Liver (tissue), 3 donors: ENCODE results near the gene HTR3E.
"Not testable (repeated sequence)": the region's sequence is repeated elsewhere in the genome, so short reads cannot be mapped to it uniquely, and the experiment has no call there.

Experiments
- CTCF ChIP-seq: fragments of 150-350 bp; IDR thresholded peaks from 2 replicates; pipeline ENCODE4 v1.5.1; 2017; ENCODE audit warnings: improper control_type of control experiment, low read depth, low read length; ENCODE audit not compliant: missing input control
- EGR1 ChIP-seq, 2 donors: IDR thresholded peaks; 2 replicates each; pipeline ENCODE4 v1.6.1; 2016 to 2018; ENCODE audit warnings: antibody characterized with exemption in 2 of 2, low read depth in 2 of 2
- GABPA ChIP-seq, 2 donors: IDR thresholded peaks in 1 of 2; conservative IDR thresholded peaks in 1 of 2; 2 replicates each; pipeline ENCODE4 v1.6.1; 2016; ENCODE audit warnings: antibody characterized with exemption in 2 of 2, mild to moderate bottlenecking in 1 of 2, moderate library complexity in 1 of 2
- JUND ChIP-seq, 2 donors: IDR thresholded peaks; 2 replicates each; pipeline ENCODE4 v1.6.1; 2016; ENCODE audit warnings: antibody characterized with exemption in 2 of 2
- NR2F2 ChIP-seq: IDR thresholded peaks from 2 replicates; pipeline ENCODE4 v1.6.1; 2016; ENCODE audit warnings: antibody characterized with exemption
- RAD21 ChIP-seq, 2 donors: IDR thresholded peaks; 2 replicates each; pipeline ENCODE4 v1.6.1; 2016; ENCODE audit warnings: antibody characterized with exemption in 2 of 2, mild to moderate bottlenecking in 2 of 2
- REST ChIP-seq: IDR thresholded peaks from 2 replicates; pipeline ENCODE4 v1.6.1; 2016; ENCODE audit warnings: antibody characterized with exemption, mild to moderate bottlenecking
- RXRA ChIP-seq, 2 donors: IDR thresholded peaks; 2 replicates each; pipeline ENCODE4 v1.6.1; 2017 to 2018; ENCODE audit warnings: antibody characterized with exemption in 2 of 2, mild to moderate bottlenecking in 1 of 2
- SP1 ChIP-seq: IDR thresholded peaks from 2 replicates; pipeline ENCODE4 v1.6.1; 2018; ENCODE audit warnings: antibody characterized with exemption, mild to moderate bottlenecking
- TAF1 ChIP-seq: conservative IDR thresholded peaks from 2 replicates; pipeline ENCODE4 v1.6.1; 2016; ENCODE audit warnings: antibody characterized with exemption, mild to moderate bottlenecking
- YY1 ChIP-seq: IDR thresholded peaks from 2 replicates; pipeline ENCODE4 v1.6.1; 2016; ENCODE audit warnings: antibody characterized with exemption, mild to moderate bottlenecking
- ZBTB33 ChIP-seq: IDR thresholded peaks from 2 replicates; pipeline ENCODE4 v1.6.1; 2016; ENCODE audit warnings: antibody characterized with exemption
- TF ChIP-seq, protein P1 (sequence below): IDR thresholded peaks from 2 replicates; pipeline ENCODE4 v1.6.1; 2016; ENCODE audit warnings: antibody characterized with exemption
- TF ChIP-seq, protein P2 (sequence below): IDR thresholded peaks from 2 replicates; pipeline ENCODE4 v1.6.1; 2016; ENCODE audit warnings: antibody characterized with exemption
- donor health status: healthy.
- donor health status: healthy.

- TF ChIP-seq CTCF; TAF1; YY1; GABPA (IDR thresholded peaks at IDR 0.05 in 1 of 2, conservative IDR thresholded peaks at IDR 0.05 in 1 of 2); ZBTB33; JUND (IDR thresholded peaks at IDR 0.05); NR2F2; REST; RXRA (IDR thresholded peaks at IDR 0.05); RAD21 (IDR thresholded peaks at IDR 0.05); EGR1 (IDR thresholded peaks at IDR 0.05; ENCODE audit: low read depth in 2 of 2); SP1: not testable (repeated sequence)
- TF ChIP-seq, protein P1, sequence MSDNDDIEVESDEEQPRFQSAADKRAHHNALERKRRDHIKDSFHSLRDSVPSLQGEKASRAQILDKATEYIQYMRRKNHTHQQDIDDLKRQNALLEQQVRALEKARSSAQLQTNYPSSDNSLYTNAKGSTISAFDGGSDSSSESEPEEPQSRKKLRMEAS, result not testable (repeated sequence)
- TF ChIP-seq, protein P2, sequence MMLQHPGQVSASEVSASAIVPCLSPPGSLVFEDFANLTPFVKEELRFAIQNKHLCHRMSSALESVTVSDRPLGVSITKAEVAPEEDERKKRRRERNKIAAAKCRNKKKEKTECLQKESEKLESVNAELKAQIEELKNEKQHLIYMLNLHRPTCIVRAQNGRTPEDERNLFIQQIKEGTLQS, result not testable (repeated sequence)
Measured at GRCh38 chr3:184071142-184071541, 25.7 kb upstream of the HTR3E start.
